ENCODE data around the gene EMC9.
A peak's percentile ranks its signal among the peaks of the same experiment; 100 is the strongest.

The EMC9 gene

GRCh38 chr14:24132976-24133375, 8.4 kb downstream of the EMC9 start:
- Histone ChIP-seq H3K4me3 (replicated peaks; ENCODE audit: low read depth, low read length) (no peak overlapping the region), H3K27me3 (replicated peaks; ENCODE audit: control insufficient read depth, insufficient read depth, low read length) (no peaks in the 10 kb centered on the region), H3K36me3 (ENCODE audit: control insufficient read depth, insufficient read depth, low read length) (peaks cover 5% of the 10 kb centered on the region)
- TF ChIP-seq, protein P1, sequence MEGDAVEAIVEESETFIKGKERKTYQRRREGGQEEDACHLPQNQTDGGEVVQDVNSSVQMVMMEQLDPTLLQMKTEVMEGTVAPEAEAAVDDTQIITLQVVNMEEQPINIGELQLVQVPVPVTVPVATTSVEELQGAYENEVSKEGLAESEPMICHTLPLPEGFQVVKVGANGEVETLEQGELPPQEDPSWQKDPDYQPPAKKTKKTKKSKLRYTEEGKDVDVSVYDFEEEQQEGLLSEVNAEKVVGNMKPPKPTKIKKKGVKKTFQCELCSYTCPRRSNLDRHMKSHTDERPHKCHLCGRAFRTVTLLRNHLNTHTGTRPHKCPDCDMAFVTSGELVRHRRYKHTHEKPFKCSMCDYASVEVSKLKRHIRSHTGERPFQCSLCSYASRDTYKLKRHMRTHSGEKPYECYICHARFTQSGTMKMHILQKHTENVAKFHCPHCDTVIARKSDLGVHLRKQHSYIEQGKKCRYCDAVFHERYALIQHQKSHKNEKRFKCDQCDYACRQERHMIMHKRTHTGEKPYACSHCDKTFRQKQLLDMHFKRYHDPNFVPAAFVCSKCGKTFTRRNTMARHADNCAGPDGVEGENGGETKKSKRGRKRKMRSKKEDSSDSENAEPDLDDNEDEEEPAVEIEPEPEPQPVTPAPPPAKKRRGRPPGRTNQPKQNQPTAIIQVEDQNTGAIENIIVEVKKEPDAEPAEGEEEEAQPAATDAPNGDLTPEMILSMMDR (IDR thresholded peaks at IDR 0.05; ENCODE audit: insufficient read depth, low read length, poor library complexity, severe bottlenecking), result no peak
- no peak for DNase-seq (ENCODE audit: extremely low read depth, insufficient read length)

GRCh38 chr14:24132061-24132685, 9.2 kb downstream of the EMC9 start:
- no peaks in the 10 kb centered on the region; the same call in 1 of the 2 replicates for H3K36me3 ChIP-seq (ENCODE audit: control insufficient read depth, insufficient read depth, low read length)
- DNase-seq (ENCODE audit: extremely low read depth, insufficient read length), result peak; percentile 58
- TF ChIP-seq, protein P1 (IDR thresholded peaks at IDR 0.05; ENCODE audit: insufficient read depth, low read length, poor library complexity, severe bottlenecking), result no peak

DNA sequence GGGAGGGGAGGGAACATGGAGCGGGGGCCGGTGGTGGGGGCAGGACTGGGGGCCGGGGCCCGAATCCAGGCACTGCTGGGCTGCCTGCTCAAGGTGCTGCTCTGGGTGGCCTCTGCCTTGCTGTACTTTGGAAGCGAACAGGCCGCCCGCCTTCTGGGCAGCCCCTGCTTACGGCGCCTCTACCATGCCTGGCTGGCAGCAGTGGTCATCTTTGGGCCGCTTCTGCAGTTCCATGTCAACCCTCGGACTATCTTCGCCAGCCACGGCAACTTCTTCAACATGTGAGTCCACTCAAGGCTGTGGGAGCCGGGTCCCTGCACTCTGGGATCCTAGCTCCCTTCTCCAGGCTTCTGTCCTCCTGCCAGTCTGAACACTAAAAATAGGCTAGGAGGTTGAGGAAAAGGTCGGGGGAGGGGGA, 9.8 kb downstream of the EMC9 start:
- Histone ChIP-seq H3K27me3 (replicated peaks; ENCODE audit: control insufficient read depth, insufficient read depth, low read length) (no peaks in the 10 kb centered on the region), H3K36me3 (ENCODE audit: control insufficient read depth, insufficient read depth, low read length) (no peaks in the 10 kb centered on the region; the same call in 1 of the 2 replicates), H3K4me3 (replicated peaks; ENCODE audit: low read depth, low read length) (no peak overlapping the region)
- TF ChIP-seq, protein P1 (IDR thresholded peaks at IDR 0.05; ENCODE audit: insufficient read depth, low read length, poor library complexity, severe bottlenecking), result no peak
- DNase-seq (ENCODE audit: extremely low read depth, insufficient read length), result no peak

More at GRCh38 chr14:24132061-24132685, 9.2 kb downstream of the EMC9 start:
- Histone ChIP-seq H3K4me3 (replicated peaks; ENCODE audit: low read depth, low read length) (no peak overlapping the region), H3K27me3 (replicated peaks; ENCODE audit: control insufficient read depth, insufficient read depth, low read length) (no peaks in the 10 kb centered on the region)

- no peaks in the 10 kb centered on the region; the same call in 1 of the 2 replicates for H3K36me3 ChIP-seq (ENCODE audit: control insufficient read depth, insufficient read depth, low read length)
- H3K4me3 ChIP-seq (replicated peaks; ENCODE audit: low read depth, low read length), result no peak overlapping the region
- TF ChIP-seq, protein P1 (IDR thresholded peaks at IDR 0.05; ENCODE audit: insufficient read depth, low read length, poor library complexity, severe bottlenecking), result no peak
- no peaks in the 10 kb centered on the region for H3K27me3 ChIP-seq (replicated peaks; ENCODE audit: control insufficient read depth, insufficient read depth, low read length)
- no peak for DNase-seq (ENCODE audit: extremely low read depth, insufficient read length)
Observed at GRCh38 chr14:24130717-24131548, 10.5 kb downstream of the EMC9 start.

- TF ChIP-seq, protein P1 (IDR thresholded peaks at IDR 0.05; ENCODE audit: insufficient read depth, low read length, poor library complexity, severe bottlenecking), result no peak
- H3K36me3 ChIP-seq (ENCODE audit: control insufficient read depth, insufficient read depth, low read length), result no peaks in the 10 kb centered on the region; the same call in 1 of the 2 replicates
- DNase-seq (ENCODE audit: extremely low read depth, insufficient read length), result no peak
Observed at GRCh38 chr14:24130380-24130716, 11.0 kb downstream of the EMC9 start, which contains the start of gene FITM1. FITM1 (plus strand) TSS chr14:24130659; CDS start chr14:24131564, 905 bp downstream.

More at GRCh38 chr14:24130380-24130716, 11.0 kb downstream of the EMC9 start, which contains the start of gene FITM1:
- no peak within 1 kb of the TSS for H3K4me3 ChIP-seq (replicated peaks; ENCODE audit: low read depth, low read length)
- H3K27me3 ChIP-seq (replicated peaks; ENCODE audit: control insufficient read depth, insufficient read depth, low read length), result no peaks in the 10 kb centered on the region

All from GM06990 (cell line).